MCF 10A (cell line): ENCODE results near the gene MAN1C1. TPM values are rescaled to one million over a fixed set of nuclear protein-coding genes. Genes with fewer than 3 reads are reported as not detected.
A peak's percentile ranks its signal among the peaks of the same experiment; 100 is the strongest.

ENCODE experiments used
- BruUV-seq: library from RNA; stranded (reverse); fragments of 400-500 nt; replicated peaks from 2 replicates; lab custom pipeline; 2021; lab: Mats Ljungman, UMichigan
- CTCF ChIA-PET: fragments of 300-600 bp; sonication (Branson Sonifier 250); formaldehyde crosslinking; extraction: SDS; loops from one replicate; lab custom pipeline; 2021; ENCODE audit warnings: antibody characterized with exemption, inconsistent platforms; lab: Yijun Ruan, JAX
- POLR2A ChIA-PET: fragments of 300-600, 350-650 bp; sonication (Branson Sonifier 250); formaldehyde crosslinking; extraction: SDS; loops from one replicate; lab custom pipeline; 2020; ENCODE audit warnings: antibody characterized with exemption, inconsistent platforms; lab: Yijun Ruan, JAX
- DNase-seq: peaks from one replicate; pipeline ENCODE4 v3.0.0-alpha.2; 2018; ENCODE audit not compliant: unreplicated experiment
- H3K27ac Mint-ChIP-seq: one replicate; pipeline ENCODE4 v1.8.0; 2022; ENCODE audit warnings: mild to moderate bottlenecking, low read depth, mixed read lengths; ENCODE audit not compliant: unreplicated experiment
- H3K27me3 Mint-ChIP-seq: one replicate; pipeline ENCODE4 v1.8.0; 2022; ENCODE audit warnings: mixed read lengths; ENCODE audit not compliant: insufficient read depth, unreplicated experiment
- H3K36me3 Mint-ChIP-seq: one replicate; pipeline ENCODE4 v1.8.0; 2022; ENCODE audit warnings: mild to moderate bottlenecking, moderate library complexity, mixed read lengths; ENCODE audit not compliant: insufficient read depth, unreplicated experiment
- H3K4me1 Mint-ChIP-seq: one replicate; pipeline ENCODE4 v1.8.0; 2022; ENCODE audit warnings: mixed read lengths; ENCODE audit not compliant: insufficient read depth, unreplicated experiment
- H3K4me3 Mint-ChIP-seq: one replicate; pipeline ENCODE4 v1.8.0; 2022; ENCODE audit warnings: mild to moderate bottlenecking, moderate library complexity, mixed read lengths; ENCODE audit not compliant: unreplicated experiment
- H3K9me3 Mint-ChIP-seq: one replicate; pipeline ENCODE4 v1.8.0; 2022; ENCODE audit warnings: mixed read lengths; ENCODE audit not compliant: unreplicated experiment
- CTCF ChIP-seq: fragments of 200-600 bp; IDR thresholded peaks from one replicate; pipeline ENCODE4 v1.8.0; 2022; ENCODE audit warnings: antibody characterized with exemption, mild to moderate bottlenecking; ENCODE audit not compliant: unreplicated experiment
- intact Hi-C: fragments of 100-400 bp; cut with micrococcal nuclease; formaldehyde crosslinking; loops from 2 replicates; pipeline ENCODE4 v1.14.1; 2022
- total RNA-seq: library from RNA; stranded (reverse); gene quantifications from 2 replicates; pipeline ENCODE4 v1.2.3, GENCODE V29; 2022

Gene MAN1C1
- total RNA-seq, 1 experiment from 2014 or later, result not detected

- DNase-seq, result no peak
- Mint-ChIP-seq H3K27ac (no peak overlapping the region), H3K4me3 (no peak overlapping the region), H3K36me3 (peaks cover 8% of the 10 kb centered on the region), H3K27me3 (no peaks in the 10 kb centered on the region), H3K4me1 (peaks cover 11% of the 10 kb centered on the region), H3K9me3 (no peaks in the 10 kb centered on the region)
- no peak for TF ChIP-seq CTCF
- no TSS peak for BruUV-seq
- CTCF ChIA-PET, result interaction anchor here (0.6 to 0.7 kb wide), 2 partner anchors 13 to 184 kb away, joined by 3 to 4 read pairs; no protein-coding TSS in a partner anchor
- POLR2A ChIA-PET, result interaction anchor here (0.6 kb wide), 1 partner anchor 367 kb away, joined by 4 read pairs; no protein-coding TSS in a partner anchor
- intact Hi-C loops, result no loop called here
Measured at GRCh38 chr1:25815208-25816111, 198.9 kb downstream of the MAN1C1 start.

- DNase-seq, result no peak
- Mint-ChIP-seq H3K36me3 (peaks cover 8% of the 10 kb centered on the region), H3K4me3 (no peak overlapping the region), H3K27me3 (no peaks in the 10 kb centered on the region), H3K9me3 (no peaks in the 10 kb centered on the region), H3K27ac (no peak overlapping the region), H3K4me1 (peaks cover 17% of the 10 kb centered on the region)
- ChIA-PET CTCF (interaction anchor here (0.6 kb wide), 1 partner anchor 269 kb away, joined by 3 read pairs; no protein-coding TSS in a partner anchor), POLR2A (no interaction called here)
- TF ChIP-seq CTCF, result no peak
- intact Hi-C loops, result no loop called here
- BruUV-seq, result no TSS peak
Measured at GRCh38 chr1:25816112-25816718, 199.6 kb downstream of the MAN1C1 start.

GRCh38 chr1:25817840-25818501 is 201.4 kb downstream of the MAN1C1 start:
- Mint-ChIP-seq H3K36me3 (peaks cover 8% of the 10 kb centered on the region), H3K9me3 (no peaks in the 10 kb centered on the region), H3K27me3 (no peaks in the 10 kb centered on the region), H3K4me1 (peaks cover 28% of the 10 kb centered on the region), H3K4me3 (peak overlapping the region; percentile 79), H3K27ac (peak overlapping the region; percentile 89)
- TF ChIP-seq CTCF, result no peak
- ChIA-PET POLR2A (interaction anchor here (0.9 to 4.6 kb wide), 7 partner anchors 11 to 180 kb away, joined by 3 to 39 read pairs (median 4); partner anchors contain the start of genes PAFAH2 and SELENON), CTCF (interaction anchor here (0.8 to 1.0 kb wide), 2 partner anchors 17 to 209 kb away, joined by 3 to 4 read pairs; no protein-coding TSS in a partner anchor)
- intact Hi-C loops, result no loop called here
- no TSS peak for BruUV-seq
- DNase-seq, result no peak
